Thyroid gland (tissue), 4 donors: ENCODE results near the gene IFT57.

Source experiments
- CTCF ChIP-seq, 6 experiments: fragments of 200-600 bp in 3 of 6; fragments of 450-650 bp in 3 of 6; sonication (generic) in 3 of 6; IDR thresholded peaks; one replicate each; pipeline ENCODE4 v1.5.1; 2016 to 2019; ENCODE audit warnings: antibody characterized with exemption in 6 of 6, mild to moderate bottlenecking in 2 of 6, inconsistent platforms in 1 of 6, moderate library complexity in 1 of 6
- POLR2A ChIP-seq, 2 donors: fragments of 450-650 bp; IDR thresholded peaks; one replicate each; pipeline ENCODE4 v1.6.1; 2017; ENCODE audit warnings: antibody characterized with exemption in 2 of 2, mild to moderate bottlenecking in 2 of 2, moderate library complexity in 1 of 2

- no peak for TF ChIP-seq CTCF (IDR thresholded peaks at IDR 0.05)
- TF ChIP-seq POLR2A (IDR thresholded peaks at IDR 0.05), result no peak
Measured at GRCh38 chr3:108122276-108122675, 99.9 kb downstream of the IFT57 start.
